LoVo (cell line): ENCODE data around the gene TMED4.
A peak's percentile ranks its signal among the peaks of the same experiment; 100 is the strongest.

Experiments
- DNase-seq: peaks from one replicate; pipeline ENCODE4 v3.0.0-alpha.2; 2016; ENCODE audit warnings: low spot score

TMED4 gene

DNA sequence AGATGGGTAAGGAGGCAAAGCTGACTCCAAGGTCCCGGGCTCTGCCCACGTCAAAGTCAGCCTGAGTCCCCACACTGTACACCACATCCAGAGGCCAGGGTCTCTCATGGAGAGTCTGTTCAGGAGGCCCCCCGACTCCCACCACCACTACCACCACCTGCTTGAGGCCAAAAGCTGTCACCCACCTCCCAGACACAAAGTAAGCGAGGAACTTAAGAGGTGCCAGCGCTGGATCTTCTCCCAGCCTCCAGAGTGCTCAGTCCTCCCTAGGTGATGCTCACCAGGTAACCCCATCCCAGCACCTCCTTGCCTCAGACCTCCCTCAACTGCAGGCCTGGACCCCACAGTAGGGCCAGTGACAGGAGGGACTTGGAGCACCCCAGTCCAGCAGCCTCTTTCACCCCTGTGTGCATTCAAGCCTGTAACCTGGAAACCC lies 41.4 kb downstream of the TMED4 start:
- no peak for DNase-seq

DNA sequence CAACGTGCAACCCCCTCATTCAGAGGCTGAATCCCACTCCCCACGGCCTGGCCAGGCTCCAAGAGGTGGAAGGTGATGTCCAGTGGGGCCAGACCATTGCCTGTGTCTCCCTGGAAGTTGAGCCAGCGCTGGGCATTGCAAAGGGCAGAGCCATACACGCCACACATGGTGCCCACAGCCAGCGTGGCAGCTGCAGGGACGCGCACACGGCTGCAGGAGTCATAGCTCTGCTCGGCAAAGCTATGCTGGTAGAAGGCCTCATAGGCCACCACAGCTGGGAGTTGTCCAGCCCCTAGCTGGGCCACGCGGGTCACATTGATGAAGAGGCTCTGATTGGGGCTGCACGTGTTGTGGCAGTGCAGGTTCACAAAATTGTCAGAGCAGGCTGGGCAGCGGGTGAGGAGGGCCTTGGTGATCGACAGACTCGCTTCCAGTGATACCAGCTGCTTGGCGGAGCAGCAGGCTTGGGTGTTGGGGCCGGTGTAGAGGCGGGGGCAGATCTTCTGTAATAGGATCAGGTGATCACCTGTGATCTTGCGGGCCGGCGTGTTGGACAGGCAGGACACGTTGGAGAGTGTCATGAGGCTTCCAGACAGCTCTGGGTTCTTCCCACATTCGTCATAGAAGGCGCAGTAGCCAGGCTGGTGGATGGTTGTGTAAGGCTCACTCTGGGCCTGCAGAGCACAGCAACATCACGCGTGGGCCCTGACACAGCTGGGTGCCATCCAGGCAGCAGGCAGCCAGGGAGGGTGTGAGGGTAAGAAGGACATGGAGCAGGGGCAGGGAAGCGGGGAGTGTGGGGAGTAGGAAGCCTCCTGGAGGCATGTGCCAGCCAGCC lies 42.1 kb downstream of the TMED4 start:
- DNase-seq, result no peak

DNA sequence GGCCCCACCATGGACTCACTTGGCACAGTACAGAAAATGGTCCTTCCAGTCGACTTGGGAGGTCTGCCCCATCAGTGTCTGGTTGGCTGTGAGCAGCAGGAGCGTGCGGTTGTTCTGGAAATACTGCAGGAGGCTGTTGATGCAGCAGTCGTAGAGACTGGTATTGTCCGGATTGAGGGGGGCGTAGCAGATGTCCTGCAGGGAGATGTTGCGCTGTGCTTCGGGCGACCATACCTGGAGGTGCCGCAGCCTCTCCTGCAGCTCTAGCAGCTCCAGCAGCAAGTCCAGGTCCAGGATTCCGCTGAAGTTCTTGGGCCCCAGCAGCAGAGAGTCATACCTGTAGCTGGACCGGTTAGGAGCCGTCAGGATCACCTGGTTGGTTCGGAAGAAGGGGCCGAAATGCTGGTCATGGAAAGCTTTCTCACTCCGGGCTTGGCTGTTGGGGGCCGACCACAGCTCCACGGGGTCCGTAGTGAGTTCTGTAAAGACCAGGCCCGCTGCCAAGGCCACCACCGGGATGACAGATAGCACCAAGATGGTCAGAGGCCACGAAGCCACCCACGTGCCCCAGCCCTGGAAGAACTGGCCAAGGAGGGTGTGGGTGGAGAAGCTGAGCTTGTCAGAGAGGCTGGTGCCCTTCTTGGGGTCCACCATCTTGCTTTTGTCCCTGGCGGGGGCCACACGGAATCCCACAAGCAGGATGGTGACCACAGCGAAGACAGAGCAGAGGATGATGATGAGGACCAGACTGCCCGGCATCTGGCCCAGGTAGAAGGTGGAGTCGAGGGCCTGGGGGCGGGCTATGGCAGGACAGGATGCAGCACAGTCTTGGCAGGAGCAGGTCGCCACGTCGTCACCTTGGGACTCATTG lies 43.0 kb downstream of the TMED4 start:
- DNase-seq, result no peak

DNA sequence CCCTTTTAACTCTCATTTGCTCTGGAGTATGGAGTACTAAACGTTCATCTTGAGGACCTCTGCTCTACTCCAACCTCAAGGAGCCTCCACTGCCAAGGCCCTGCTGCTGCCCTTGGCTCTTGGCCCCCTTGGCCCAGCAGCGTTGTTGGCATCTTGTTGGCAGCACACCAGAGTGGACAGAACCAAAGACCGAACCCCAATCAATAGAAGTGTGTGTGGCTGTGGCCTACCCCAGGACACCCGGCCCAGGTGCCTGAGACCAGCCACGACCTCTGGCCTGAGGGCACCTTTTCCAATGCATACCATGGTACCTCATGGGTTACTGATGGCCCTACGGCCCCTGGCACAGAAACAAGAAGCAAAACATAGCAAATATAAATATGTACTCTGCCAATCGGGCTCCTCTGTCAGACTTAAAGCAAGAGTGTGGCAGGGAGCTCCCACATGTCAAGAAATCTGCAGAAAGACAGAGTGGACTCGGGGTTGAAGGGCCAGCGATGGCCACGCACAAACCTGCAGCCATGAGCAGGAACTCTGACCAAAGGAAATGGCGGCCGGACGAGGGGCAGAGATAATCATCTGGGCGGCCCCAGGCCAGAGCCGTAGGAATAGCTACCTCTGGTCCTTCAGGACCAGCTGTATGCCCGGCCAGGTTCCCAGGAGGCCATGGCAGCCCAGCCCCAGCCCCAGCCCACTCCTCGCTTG lies 43.8 kb downstream of the TMED4 start:
- no peak for DNase-seq

DNA sequence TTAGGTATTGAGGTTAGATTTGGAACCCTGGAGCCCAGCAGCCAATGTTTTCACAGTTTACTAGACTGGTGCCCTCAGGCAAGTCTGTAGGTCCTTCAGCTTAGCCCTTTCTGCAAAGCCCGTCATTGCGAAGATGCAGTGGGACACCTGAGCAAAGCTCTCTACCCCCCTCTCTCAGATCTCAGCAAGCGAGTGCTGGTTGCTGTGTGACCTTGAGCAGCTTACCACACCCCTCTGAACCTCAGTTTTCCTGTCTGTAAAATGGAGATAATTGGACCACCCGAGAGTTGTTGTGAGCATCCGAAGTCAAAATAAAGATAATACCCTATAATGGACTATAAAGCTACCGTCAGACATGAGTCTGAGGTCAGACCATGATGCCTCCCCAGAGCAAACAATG lies 44.6 kb downstream of the TMED4 start:
- DNase-seq, result no peak

DNA sequence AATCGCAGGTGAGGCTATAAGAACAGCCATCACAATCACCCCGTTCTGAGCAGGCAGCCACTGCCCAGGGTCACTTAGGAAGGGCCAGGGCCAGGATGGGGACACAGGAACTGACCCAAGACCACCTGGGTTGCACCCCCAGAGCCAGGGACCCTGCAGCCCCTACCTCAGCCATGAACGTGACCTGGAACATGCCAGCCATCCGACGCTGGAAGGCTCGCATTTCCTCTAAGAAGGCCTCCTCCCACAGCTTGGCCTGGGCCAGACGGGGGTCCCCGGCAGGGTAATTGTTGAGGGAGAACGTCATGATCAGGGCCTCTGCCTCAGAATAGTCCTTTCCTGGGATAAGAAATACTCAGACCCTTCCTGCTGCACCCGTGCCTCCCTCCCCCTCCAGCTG lies 45.9 kb downstream of the TMED4 start:
- DNase-seq, result no peak

DNA sequence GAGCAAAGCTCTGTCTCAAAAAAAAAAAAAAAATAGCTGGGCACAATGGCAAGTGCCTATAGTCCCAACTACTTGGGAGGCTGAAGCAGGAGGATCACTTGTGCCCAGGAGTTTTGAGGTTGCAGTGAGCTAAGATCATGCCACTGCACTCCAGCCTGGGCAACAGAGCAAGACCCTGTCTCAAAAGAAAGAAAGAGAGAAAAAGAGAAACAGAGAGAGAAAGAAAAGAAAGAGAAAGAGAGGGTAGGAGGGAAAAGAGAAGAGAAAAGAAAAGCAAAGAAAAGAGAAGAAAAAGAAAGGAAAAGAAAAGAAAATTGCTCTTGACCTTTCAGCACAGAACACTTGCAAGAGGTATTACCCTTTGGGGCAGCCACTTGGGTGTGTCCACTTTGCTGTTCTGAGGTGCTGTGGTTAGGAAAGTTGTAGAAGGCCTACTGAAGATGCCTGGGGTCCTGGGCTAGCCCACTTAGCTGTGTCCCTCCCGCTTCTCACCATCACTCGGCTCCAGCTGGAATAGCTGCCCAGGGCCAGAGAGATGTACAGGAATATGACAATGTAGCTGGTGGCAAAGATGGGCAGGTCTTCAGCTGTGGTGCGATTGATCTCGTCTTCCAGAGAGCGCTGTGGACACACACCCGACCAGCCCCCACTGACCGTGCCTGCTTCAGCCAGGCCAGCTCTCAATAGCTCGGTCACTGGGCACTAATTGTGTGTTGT lies 46.5 kb downstream of the TMED4 start:
- no peak for DNase-seq

DNA sequence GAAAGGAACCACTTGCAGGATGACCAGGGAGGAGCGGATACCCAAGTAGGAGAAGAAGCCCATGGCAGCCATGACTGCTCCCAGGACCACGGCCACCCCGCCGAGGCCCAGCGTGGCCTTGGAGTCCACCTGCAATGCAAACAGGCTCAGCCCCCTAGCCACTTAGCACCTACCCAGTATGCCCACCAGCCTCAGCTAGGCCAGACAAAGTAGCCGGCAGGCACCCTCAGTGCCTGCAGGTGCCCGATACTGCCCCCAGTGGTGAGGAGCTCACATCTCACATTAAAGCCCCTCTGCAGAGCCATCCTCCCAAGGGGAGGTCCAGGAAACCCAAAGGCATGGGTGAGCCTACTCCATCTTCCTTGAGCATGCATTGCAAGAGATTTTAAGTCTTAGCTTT lies 47.5 kb downstream of the TMED4 start:
- DNase-seq, result peak; percentile 53

DNA sequence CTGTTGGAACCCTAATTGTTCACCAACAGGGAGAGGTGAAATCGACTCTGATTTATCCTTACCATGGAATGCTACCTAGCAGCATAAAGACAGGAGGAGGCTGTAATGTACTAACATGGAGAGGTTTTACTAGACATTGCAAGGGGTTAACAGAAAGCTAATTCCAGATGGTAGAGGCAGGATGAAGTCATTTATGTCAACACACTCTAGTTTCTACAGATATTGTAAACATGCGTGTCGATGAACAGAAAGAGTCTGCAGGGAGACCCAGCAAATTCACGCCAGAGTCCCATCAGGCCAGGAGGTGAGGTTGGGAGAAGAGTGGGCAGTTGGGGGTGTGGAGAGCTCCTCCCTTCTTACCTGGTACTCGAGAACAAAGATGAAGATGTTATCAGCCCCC lies 47.9 kb downstream of the TMED4 start:
- no peak for DNase-seq

DNA sequence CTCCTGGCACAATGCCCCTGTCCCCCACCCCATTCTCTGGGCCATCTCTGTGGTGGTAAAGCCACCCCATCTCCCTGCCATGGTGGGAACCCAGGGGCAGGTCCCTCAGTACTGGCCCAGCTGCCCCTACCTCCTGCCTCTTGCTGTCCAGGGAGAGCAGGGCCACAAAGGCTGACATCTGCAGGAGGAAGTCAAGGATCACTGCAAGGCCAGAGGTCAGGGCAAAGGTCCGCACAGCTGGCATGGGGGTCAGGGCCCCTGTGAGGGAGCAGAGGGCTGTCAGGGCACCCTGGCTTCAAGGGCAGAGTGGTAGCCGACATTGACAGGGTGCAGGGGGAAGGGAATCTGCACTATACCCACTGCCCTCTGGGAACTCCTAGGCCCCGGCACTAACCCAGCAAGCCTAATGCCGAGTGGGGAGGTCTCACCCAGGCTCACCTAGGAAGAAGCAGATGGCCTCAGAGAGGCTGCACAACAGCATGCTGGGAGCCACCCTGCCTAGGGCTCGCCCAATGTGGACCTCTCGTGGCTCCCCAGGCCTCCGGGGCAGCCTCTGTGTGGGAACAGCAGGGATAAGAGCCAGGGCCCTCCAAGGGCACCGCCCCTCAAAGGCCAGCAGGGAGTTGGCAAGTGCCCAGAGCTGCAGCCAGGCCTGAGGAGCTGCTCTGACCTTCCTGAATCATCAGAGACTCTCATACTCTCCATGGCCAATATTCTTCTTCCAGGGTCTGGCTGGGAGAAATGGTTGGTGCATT lies 48.6 kb downstream of the TMED4 start:
- DNase-seq, result no peak

DNA sequence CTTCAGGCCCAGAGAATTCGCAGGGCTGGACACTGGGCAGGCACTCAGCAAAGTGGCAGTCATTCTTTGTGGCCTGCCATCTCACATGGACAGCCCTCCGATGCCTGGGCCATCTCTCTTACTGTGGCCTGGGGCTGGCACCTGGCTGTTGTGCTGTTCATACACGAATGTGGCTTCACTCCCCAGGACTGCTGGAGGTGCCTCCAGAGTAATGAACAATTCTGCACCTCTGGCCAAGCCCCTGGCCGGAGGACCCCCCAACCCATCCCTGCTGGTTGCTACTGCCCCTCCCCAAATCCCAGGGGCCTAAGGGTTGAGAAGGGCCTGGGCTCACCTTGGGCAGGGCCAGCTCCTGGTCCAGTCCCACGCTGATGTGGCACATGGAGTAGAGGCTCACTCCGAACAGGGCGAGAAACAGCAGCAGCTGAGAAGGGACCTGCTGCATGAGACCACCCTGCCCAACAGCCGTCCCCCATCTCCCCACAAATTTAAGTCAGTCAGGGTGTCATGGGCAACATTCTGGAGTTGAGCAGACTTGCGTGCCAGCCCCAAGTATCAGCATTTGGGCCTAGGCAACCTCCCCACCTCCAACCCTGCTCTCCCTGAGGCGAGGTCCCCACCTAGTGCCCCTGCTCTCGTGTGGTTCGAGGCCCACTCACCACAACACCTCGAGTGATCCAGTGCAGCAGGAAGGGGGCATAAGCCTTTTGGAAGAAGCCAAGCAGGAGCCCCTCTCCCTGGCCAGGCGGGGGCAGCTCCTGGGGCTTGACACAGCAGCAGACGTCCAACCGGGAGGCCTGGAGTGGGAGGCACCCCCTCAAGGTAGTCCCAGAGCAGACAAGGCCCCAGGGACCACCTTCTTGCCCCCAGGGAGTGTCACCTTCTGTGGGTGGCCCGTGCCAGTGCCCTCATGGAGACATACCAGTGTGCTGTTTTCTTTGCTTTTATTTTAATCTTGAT lies 50.3 kb downstream of the TMED4 start:
- no peak for DNase-seq

DNA sequence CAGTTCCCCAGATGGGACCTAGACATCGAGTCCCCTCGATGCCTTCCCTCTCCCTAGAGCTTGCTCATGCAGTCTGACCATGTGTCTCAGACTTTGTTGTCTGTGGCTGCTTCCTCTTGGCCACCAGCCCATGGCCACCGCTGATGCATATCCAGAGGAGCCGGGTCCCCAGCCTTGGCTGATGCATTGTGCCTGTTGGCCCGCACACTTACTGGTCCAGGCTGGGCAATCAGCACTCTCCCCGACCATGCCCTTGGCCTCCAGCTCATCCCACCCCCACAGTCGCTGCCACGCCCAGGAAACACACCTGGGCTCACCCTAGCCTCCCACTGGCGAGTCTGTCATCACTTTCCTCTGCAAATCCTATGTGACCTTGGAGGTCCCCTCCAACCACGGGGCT lies 51.0 kb downstream of the TMED4 start:
- no peak for DNase-seq
